ENCODE data around the gene GAB1. TPM values are rescaled to one million over a fixed set of nuclear protein-coding genes. Genes with fewer than 3 reads are reported as not detected.

GAB1 gene
- total and polyA plus RNA-seq, 2 of the 8 experiments (the other 6 are each of a cell fraction or from before 2014, with no cell fraction given), result 6.8 to 21.3 TPM

DNA sequence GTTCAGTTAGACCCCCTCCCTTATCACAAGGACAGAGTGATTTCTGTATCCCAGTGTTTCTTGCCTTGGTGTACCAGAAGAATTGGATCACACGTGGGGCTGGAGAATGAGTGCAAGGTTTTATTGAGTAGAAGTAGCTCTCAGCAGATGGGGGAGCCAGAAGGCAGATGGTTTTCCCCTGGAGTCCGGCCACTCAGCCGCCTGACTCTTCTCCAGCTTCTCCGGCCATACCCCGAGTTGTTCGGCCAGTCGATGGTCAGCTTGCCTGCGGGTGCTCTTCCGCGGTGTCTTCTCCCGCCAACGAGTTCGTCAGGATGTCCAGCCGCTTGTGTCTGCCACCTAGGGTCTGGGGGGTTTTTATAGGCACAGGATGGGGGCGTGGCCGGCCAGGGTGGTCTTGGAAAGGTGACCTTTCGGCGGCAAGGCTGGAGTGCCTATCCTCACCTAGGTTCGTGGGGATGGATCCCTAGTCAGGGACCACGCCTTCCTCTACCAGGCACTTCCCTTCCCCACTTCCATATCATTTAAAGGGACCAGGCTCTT is 14.5 kb downstream of the GAB1 start (continued):
- TF ChIP-seq CHD7 (IDR thresholded peaks at IDR 0.05; ENCODE audit: insufficient replicate concordance, low read length) (no peak), SIN3A (conservative IDR thresholded peaks at IDR 0.05 in 1 of 2, IDR thresholded peaks at IDR 0.05 in 1 of 2; ENCODE audit: low read depth in 1 of 2, low read length in 2 of 2) (no peak), SRF (IDR thresholded peaks at IDR 0.05; ENCODE audit: low read depth, low read length) (no peak), CHD1 (IDR thresholded peaks at IDR 0.05; ENCODE audit: low read depth, low read length) (no peak), RXRA (IDR thresholded peaks at IDR 0.05; ENCODE audit: insufficient read depth, low read depth, low read length) (no peak), ASH2L (IDR thresholded peaks at IDR 0.05; ENCODE audit: low read length) (no peak), POLR2AphosphoS5 (IDR thresholded peaks at IDR 0.05; ENCODE audit: low read depth, low read length) (no peak), KDM1A (IDR thresholded peaks at IDR 0.05; ENCODE audit: borderline replicate concordance, low read length) (no peak), TBP (IDR thresholded peaks at IDR 0.05; ENCODE audit: low read depth, low read length) (no peak), CBX8 (IDR thresholded peaks at IDR 0.05; ENCODE audit: borderline replicate concordance, low read depth, low read length) (no peak), CREB1 (IDR thresholded peaks at IDR 0.05) (no peak)
